Transverse colon (tissue), 3 donors: ENCODE results near the gene PIK3CD.

Experiments
- EP300 ChIP-seq: sonication (generic); formaldehyde crosslinking; IDR thresholded peaks from one replicate; pipeline ENCODE4 v1.6.1; 2017; ENCODE audit warnings: antibody characterized with exemption, low read depth
- POLR2A ChIP-seq: fragments of 450-650 bp; IDR thresholded peaks from one replicate; pipeline ENCODE4 v1.6.1; 2016; ENCODE audit warnings: antibody characterized with exemption, mild to moderate bottlenecking, moderate library complexity
- TF ChIP-seq, protein P1 (sequence below), 5 experiments: fragments of 200-600 bp in 3 of 5; fragments of 450-650 bp in 2 of 5; sonication (generic) in 3 of 5; IDR thresholded peaks; 1 replicate in 2 of 5; 2 replicates in 3 of 5; pipeline ENCODE4 v1.5.1; 2016 to 2017; ENCODE audit warnings: antibody characterized with exemption in 5 of 5, inconsistent platforms in 3 of 5, mild to moderate bottlenecking in 2 of 5, moderate library complexity in 1 of 5

DNA sequence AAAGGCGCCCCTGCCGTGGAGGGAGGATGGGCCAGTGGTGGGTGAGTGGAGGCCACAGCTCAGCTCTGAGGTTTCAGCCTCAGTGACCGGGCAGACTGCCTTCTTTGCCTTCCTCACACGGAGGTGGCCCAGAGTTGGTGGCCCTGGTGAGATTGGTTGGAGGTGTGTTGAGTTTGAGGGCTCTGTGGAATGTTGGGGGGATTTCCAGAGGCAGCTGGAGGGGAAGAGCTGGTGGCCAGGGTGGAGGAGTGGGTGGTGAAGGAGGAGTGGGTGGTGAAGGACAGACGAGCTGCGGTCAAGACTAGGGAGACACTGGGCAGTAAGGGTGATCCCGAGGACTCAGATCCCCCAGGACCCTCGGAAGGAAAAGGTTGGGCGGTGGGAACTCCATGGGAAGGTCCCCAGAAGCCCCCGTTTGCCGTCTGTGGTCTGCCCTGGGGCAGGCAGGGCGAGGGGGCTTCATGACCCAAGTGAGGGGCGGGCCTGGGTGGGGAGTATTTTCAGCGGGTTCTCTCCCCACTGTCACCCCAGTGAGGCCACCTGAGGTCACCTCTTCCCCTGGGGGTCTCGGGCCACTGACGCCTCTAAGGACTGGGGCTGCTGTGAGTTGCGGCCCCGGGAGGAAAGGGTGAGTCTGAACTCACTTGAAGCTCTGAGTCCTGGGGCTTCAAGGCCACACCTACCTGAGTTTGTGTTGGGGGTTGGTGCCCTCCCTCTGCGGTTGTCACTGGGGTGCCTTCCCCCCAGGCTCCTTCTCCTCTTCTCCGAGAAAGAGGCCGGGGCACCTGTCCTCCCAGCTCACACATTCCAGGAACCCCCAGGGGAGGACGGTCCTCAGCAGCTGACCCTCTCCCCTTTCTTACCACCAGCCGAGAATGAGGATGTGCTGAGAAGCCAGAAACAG lies 22.7 kb upstream of the PIK3CD start:
- TF ChIP-seq POLR2A: no peak
- TF ChIP-seq, protein P1, sequence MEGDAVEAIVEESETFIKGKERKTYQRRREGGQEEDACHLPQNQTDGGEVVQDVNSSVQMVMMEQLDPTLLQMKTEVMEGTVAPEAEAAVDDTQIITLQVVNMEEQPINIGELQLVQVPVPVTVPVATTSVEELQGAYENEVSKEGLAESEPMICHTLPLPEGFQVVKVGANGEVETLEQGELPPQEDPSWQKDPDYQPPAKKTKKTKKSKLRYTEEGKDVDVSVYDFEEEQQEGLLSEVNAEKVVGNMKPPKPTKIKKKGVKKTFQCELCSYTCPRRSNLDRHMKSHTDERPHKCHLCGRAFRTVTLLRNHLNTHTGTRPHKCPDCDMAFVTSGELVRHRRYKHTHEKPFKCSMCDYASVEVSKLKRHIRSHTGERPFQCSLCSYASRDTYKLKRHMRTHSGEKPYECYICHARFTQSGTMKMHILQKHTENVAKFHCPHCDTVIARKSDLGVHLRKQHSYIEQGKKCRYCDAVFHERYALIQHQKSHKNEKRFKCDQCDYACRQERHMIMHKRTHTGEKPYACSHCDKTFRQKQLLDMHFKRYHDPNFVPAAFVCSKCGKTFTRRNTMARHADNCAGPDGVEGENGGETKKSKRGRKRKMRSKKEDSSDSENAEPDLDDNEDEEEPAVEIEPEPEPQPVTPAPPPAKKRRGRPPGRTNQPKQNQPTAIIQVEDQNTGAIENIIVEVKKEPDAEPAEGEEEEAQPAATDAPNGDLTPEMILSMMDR (IDR thresholded peaks at IDR 0.05): no peak
- no peak for TF ChIP-seq EP300
